CD4-positive, CD25-positive, alpha-beta regulatory T cell (primary cell): ENCODE data around the gene ZNF497. TPM values are rescaled to one million over a fixed set of nuclear protein-coding genes. Genes with fewer than 3 reads are reported as not detected.

Experiments used
- ATAC-seq, 2 donors: fragments of 150-1000 bp; cut with Tn5 transposase; one replicate each; pipeline ENCODE4 v1.10.0; 2021; ENCODE audit warnings: low read depth in 2 of 2, moderate number of reproducible peaks in 2 of 2, moderate library complexity in 1 of 2
- DNase-seq, 3 donors: peaks; one replicate each; pipeline versions ENCODE4 v3.0.0 to v3.0.0-alpha.2; 2012 to 2022; ENCODE audit warnings: mixed read lengths in 1 of 3
- H3K27ac ChIP-seq: one replicate; pipeline ENCODE4 v1.7.0; 2013; ENCODE audit warnings: mild to moderate bottlenecking, low read length; ENCODE audit not compliant: insufficient read depth, poor library complexity, severe bottlenecking
- H3K27me3 ChIP-seq: one replicate; pipeline ENCODE4 v1.7.0; 2013; ENCODE audit warnings: low read length; ENCODE audit not compliant: control insufficient read depth, insufficient read depth
- H3K36me3 ChIP-seq: one replicate; pipeline ENCODE4 v1.7.0; 2013; ENCODE audit warnings: mild to moderate bottlenecking, low read length, moderate library complexity; ENCODE audit not compliant: control insufficient read depth, insufficient read depth
- H3K4me1 ChIP-seq: 2 replicates; pipeline ENCODE4 v1.7.0; 2013; ENCODE audit warnings: mild to moderate bottlenecking, low read length; ENCODE audit not compliant: insufficient read depth, control insufficient read depth, poor library complexity, severe bottlenecking
- H3K4me3 ChIP-seq: one replicate; pipeline ENCODE4 v1.7.0; 2013; ENCODE audit warnings: low read depth, mild to moderate bottlenecking, low read length, moderate library complexity
- H3K9me3 ChIP-seq, 2 experiments: 1 replicate in 1 of 2; 2 replicates in 1 of 2; pipeline ENCODE4 v1.7.0; 2013; ENCODE audit warnings: low read length in 2 of 2, mild to moderate bottlenecking in 1 of 2, moderate library complexity in 1 of 2; ENCODE audit not compliant: control insufficient read depth in 2 of 2
- H3K27ac Mint-ChIP-seq, 3 donors: one replicate each; pipeline ENCODE4 v1.8.0; 2020 to 2022; ENCODE audit warnings: mild to moderate bottlenecking in 3 of 3, mixed read lengths in 3 of 3, moderate library complexity in 2 of 3
- H3K27me3 Mint-ChIP-seq: one replicate; pipeline ENCODE4 v1.8.0; 2022; ENCODE audit warnings: mild to moderate bottlenecking, mixed read lengths
- H3K36me3 Mint-ChIP-seq: one replicate; pipeline ENCODE4 v1.8.0; 2020; ENCODE audit warnings: mixed read lengths
- H3K4me1 Mint-ChIP-seq, 4 donors: one replicate each; pipeline ENCODE4 v1.8.0; 2020 to 2022; ENCODE audit warnings: mixed read lengths in 4 of 4, mild to moderate bottlenecking in 1 of 4
- H3K4me3 Mint-ChIP-seq, 4 donors: one replicate each; pipeline ENCODE4 v1.8.0; 2020 to 2022; ENCODE audit warnings: mild to moderate bottlenecking in 4 of 4, mixed read lengths in 4 of 4, moderate library complexity in 3 of 4
- H3K9me3 Mint-ChIP-seq, 7 donors: one replicate each; pipeline ENCODE4 v1.8.0; 2020 to 2022; ENCODE audit warnings: mixed read lengths in 7 of 7, mild to moderate bottlenecking in 3 of 7, moderate library complexity in 2 of 7
- polyA plus RNA-seq, 4 donors: library from polyadenylated mRNA; unstranded; fragments of 300-500 nt; fragmentation: Illumina TruSeq; gene quantifications; one replicate each; pipeline ENCODE4 v1.2.3, GENCODE V29; 2021
- total RNA-seq: library from RNA; stranded (reverse); gene quantifications from one replicate; pipeline ENCODE4 v1.2.3, GENCODE V29; 2022

Gene ZNF497
- total and polyA plus RNA-seq, 5 donors from 2014 or later, result 0.27 to 0.79 (median 0.38) TPM

- ATAC-seq, result no peak
- H3K4me3 Mint-ChIP-seq, result no peak overlapping the region
- peaks cover 15% of the 10 kb centered on the region for H3K36me3 Mint-ChIP-seq
- peaks cover 17% of the 10 kb centered on the region for H3K27me3 Mint-ChIP-seq
- Histone ChIP-seq H3K27ac (no peak overlapping the region), H3K36me3 (peaks cover 29% of the 10 kb centered on the region), H3K4me3 (no peak overlapping the region), H3K4me1 (peaks cover 12% of the 10 kb centered on the region), H3K27me3 (no peaks in the 10 kb centered on the region), H3K9me3 (no peaks in the 10 kb centered on the region)
- no peaks in the 10 kb centered on the region for H3K9me3 Mint-ChIP-seq
- no peak for DNase-seq
- H3K4me1 Mint-ChIP-seq, result peaks cover 0 to 24% (median 9%) of the 10 kb centered on the region in 4 donors
- no peak overlapping the region for H3K27ac Mint-ChIP-seq
Observed at GRCh38 chr19:58396691-58397532, 34.4 kb upstream of the ZNF497 start.

- Histone ChIP-seq H3K27me3 (no peaks in the 10 kb centered on the region), H3K36me3 (peaks cover 31% of the 10 kb centered on the region), H3K4me1 (peaks cover 7% of the 10 kb centered on the region), H3K9me3 (no peaks in the 10 kb centered on the region), H3K27ac (no peak overlapping the region), H3K4me3 (no peak overlapping the region)
- ATAC-seq, result no peak
- peaks cover 0 to 23% (median 5%) of the 10 kb centered on the region in 4 donors for H3K4me1 Mint-ChIP-seq
- H3K27ac Mint-ChIP-seq, result no peak overlapping the region
- H3K9me3 Mint-ChIP-seq, result no peaks in the 10 kb centered on the region
- H3K27me3 Mint-ChIP-seq, result peaks cover 15% of the 10 kb centered on the region
- H3K4me3 Mint-ChIP-seq, result peak overlapping the region in 1 of 4 donors; percentile 47
- H3K36me3 Mint-ChIP-seq, result peaks cover 15% of the 10 kb centered on the region
- DNase-seq, result no peak
Observed at GRCh38 chr19:58395979-58396627, 33.6 kb upstream of the ZNF497 start.

GRCh38 chr19:58395220-58395978 is 32.8 kb upstream of the ZNF497 start, which contains the start of gene RNF225:
Gene RNF225, plus strand, starts transcription at chr19:58395656. Its CDS starts 434 bp downstream, at chr19:58396090.
- peaks cover 36% of the 10 kb centered on the region for H3K36me3 ChIP-seq
- H3K4me1 ChIP-seq, result peaks cover under 1% of the 10 kb centered on the region
- Mint-ChIP-seq H3K27ac (no peak within 1 kb of the TSS), H3K27me3 (peaks cover 13% of the 10 kb centered on the region), H3K9me3 (no peaks in the 10 kb centered on the region), H3K4me1 (peaks cover 0 to 25% (median 7%) of the 10 kb centered on the region in 4 donors), H3K36me3 (peaks cover 20% of the 10 kb centered on the region), H3K4me3 (peak within 1 kb of the TSS in 2 of 4 donors; percentile 47 to 61)
- ATAC-seq, result no peak
- no peak within 1 kb of the TSS for H3K4me3 ChIP-seq
- no peaks in the 10 kb centered on the region for H3K9me3 ChIP-seq
- H3K27me3 ChIP-seq, result no peaks in the 10 kb centered on the region
- no peak within 1 kb of the TSS for H3K27ac ChIP-seq
- DNase-seq, result no peak

GRCh38 chr19:58394821-58395219 is 32.3 kb upstream of the ZNF497 start:
- Mint-ChIP-seq H3K36me3 (peaks cover 20% of the 10 kb centered on the region), H3K9me3 (no peaks in the 10 kb centered on the region), H3K4me3 (peak overlapping the region in 1 of 4 donors; percentile 61), H3K27ac (no peak overlapping the region), H3K4me1 (peaks cover 0 to 23% (median 7%) of the 10 kb centered on the region in 4 donors), H3K27me3 (peaks cover 13% of the 10 kb centered on the region)
- DNase-seq (no peak), ATAC-seq (no peak)
- H3K9me3 ChIP-seq, result no peaks in the 10 kb centered on the region
- no peak overlapping the region for H3K27ac ChIP-seq
- H3K4me1 ChIP-seq, result no peaks in the 10 kb centered on the region
- H3K4me3 ChIP-seq, result no peak overlapping the region
- peaks cover 36% of the 10 kb centered on the region for H3K36me3 ChIP-seq
- H3K27me3 ChIP-seq, result no peaks in the 10 kb centered on the region

- Histone ChIP-seq H3K9me3 (no peaks in the 10 kb centered on the region), H3K4me3 (no peak overlapping the region), H3K4me1 (peaks cover 5% of the 10 kb centered on the region), H3K27me3 (no peaks in the 10 kb centered on the region), H3K27ac (no peak overlapping the region), H3K36me3 (peaks cover 44% of the 10 kb centered on the region)
- Mint-ChIP-seq H3K9me3 (no peaks in the 10 kb centered on the region), H3K4me3 (peak overlapping the region in 1 of 4 donors; percentile 68), H3K27me3 (peaks cover 8% of the 10 kb centered on the region), H3K4me1 (peaks cover 7 to 26% (median 13%) of the 10 kb centered on the region in 4 donors), H3K27ac (no peak overlapping the region), H3K36me3 (peaks cover 27% of the 10 kb centered on the region)
- ATAC-seq, result no peak
- no peak for DNase-seq
Observed at GRCh38 chr19:58393725-58394033, 31.1 kb upstream of the ZNF497 start.

- no peaks in the 10 kb centered on the region for H3K27me3 ChIP-seq
- no peak overlapping the region for H3K27ac Mint-ChIP-seq
- peak overlapping the region in 2 of 4 donors; percentile 44 to 68 for H3K4me3 Mint-ChIP-seq
- no peak overlapping the region for H3K4me3 ChIP-seq
- H3K4me1 Mint-ChIP-seq, result peaks cover 7 to 32% (median 15%) of the 10 kb centered on the region in 4 donors
- H3K36me3 Mint-ChIP-seq, result peaks cover 27% of the 10 kb centered on the region
- H3K27ac ChIP-seq, result no peak overlapping the region
- H3K27me3 Mint-ChIP-seq, result peaks cover 8% of the 10 kb centered on the region
- no peaks in the 10 kb centered on the region for H3K9me3 ChIP-seq
- no peaks in the 10 kb centered on the region for H3K9me3 Mint-ChIP-seq
- H3K36me3 ChIP-seq, result peaks cover 44% of the 10 kb centered on the region
- ATAC-seq, result no peak
- peaks cover 9% of the 10 kb centered on the region for H3K4me1 ChIP-seq
- DNase-seq, result no peak
Observed at GRCh38 chr19:58392945-58393724, 30.6 kb upstream of the ZNF497 start.

- Mint-ChIP-seq H3K36me3 (peaks cover 12% of the 10 kb centered on the region), H3K4me1 (peaks cover 13 to 52% (median 30%) of the 10 kb centered on the region in 4 donors), H3K9me3 (peaks cover 0 to 1% (median 0%) of the 10 kb centered on the region in 7 donors), H3K27ac (peak overlapping the region in 2 of 3 donors; percentile 94), H3K27me3 (no peaks in the 10 kb centered on the region), H3K4me3 (peak overlapping the region; percentile 95 to 97 (median 96))
- Histone ChIP-seq H3K4me1 (peaks cover 32% of the 10 kb centered on the region), H3K9me3 (no peaks in the 10 kb centered on the region), H3K27me3 (no peaks in the 10 kb centered on the region), H3K27ac (peak overlapping the region; percentile 96), H3K4me3 (peak overlapping the region; percentile 89), H3K36me3 (peaks cover 24% of the 10 kb centered on the region)
- DNase-seq (no peak), ATAC-seq (no peak)
Observed at GRCh38 chr19:58388175-58388526, 25.6 kb upstream of the ZNF497 start.
